Neural crest cell (in vitro differentiated cells): Measurements from ENCODE around the gene ANKAR. TPM values are rescaled to one million over a fixed set of nuclear protein-coding genes. Genes with fewer than 3 reads are reported as not detected.

Experiments used
- DNase-seq: peaks from one replicate; pipeline ENCODE4 v3.0.0; 2021; ENCODE audit warnings: low read depth, mixed read lengths, low spot score
- H3K27ac Mint-ChIP-seq: one replicate; pipeline ENCODE4 v1.8.0; 2021; ENCODE audit warnings: mild to moderate bottlenecking, mixed read lengths; ENCODE audit not compliant: unreplicated experiment
- H3K27me3 Mint-ChIP-seq: 2 replicates; pipeline ENCODE4 v1.8.0; 2021; ENCODE audit warnings: low read depth, mild to moderate bottlenecking, mixed read lengths
- H3K36me3 Mint-ChIP-seq: 2 replicates; pipeline ENCODE4 v1.8.0; 2021; ENCODE audit warnings: low read depth, mild to moderate bottlenecking, mixed read lengths
- H3K4me1 Mint-ChIP-seq: 2 replicates; pipeline ENCODE4 v1.8.0; 2021; ENCODE audit warnings: mixed read lengths
- H3K4me3 Mint-ChIP-seq: one replicate; pipeline ENCODE4 v1.8.0; 2021; ENCODE audit warnings: mild to moderate bottlenecking, mixed read lengths
- H3K9me3 Mint-ChIP-seq: 2 replicates; pipeline ENCODE4 v1.8.0; 2021; ENCODE audit warnings: mixed read lengths
- CTCF ChIP-seq: fragments of 200-600 bp; sonication (generic); conservative IDR thresholded peaks from 2 replicates; pipeline ENCODE4 v1.5.0; 2021; ENCODE audit warnings: antibody characterized with exemption, mild to moderate bottlenecking
- total RNA-seq: library from RNA; stranded (reverse); gene quantifications from 2 replicates; pipeline ENCODE4 v1.2.1, GENCODE V29; 2021

ANKAR gene
- total RNA-seq, 1 donor from 2014 or later, result 3.0 TPM

DNA sequence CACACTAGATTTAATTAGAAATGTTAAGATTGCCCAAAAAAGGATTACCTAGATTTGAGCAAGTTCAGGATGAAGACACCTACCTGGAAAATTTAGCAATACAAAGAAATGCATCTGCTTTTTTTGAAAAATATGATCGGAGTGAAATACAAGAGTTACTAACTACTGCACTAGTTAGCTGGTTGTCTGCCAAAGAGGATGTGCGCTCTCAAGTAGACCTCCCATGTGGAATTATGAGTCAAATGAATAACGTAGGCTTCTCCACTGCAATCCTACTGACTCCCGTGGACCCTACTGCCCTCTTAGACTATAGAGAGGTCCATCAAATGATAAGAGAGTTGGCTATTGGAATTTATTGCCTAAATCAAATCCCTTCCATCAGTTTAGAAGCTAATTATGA is 2.0 kb downstream of the ANKAR start:
- Mint-ChIP-seq H3K27me3 (no peaks in the 10 kb centered on the region), H3K4me3 (no peak overlapping the region), H3K9me3 (peaks cover 21% of the 10 kb centered on the region), H3K36me3 (peaks cover 38% of the 10 kb centered on the region), H3K4me1 (peaks cover 20% of the 10 kb centered on the region), H3K27ac (no peak overlapping the region)
- DNase-seq, result no peak
- no peak for TF ChIP-seq CTCF

- DNase-seq, result no peak
- Mint-ChIP-seq H3K36me3 (peaks cover 38% of the 10 kb centered on the region), H3K4me1 (peaks cover 11% of the 10 kb centered on the region), H3K9me3 (peaks cover 21% of the 10 kb centered on the region), H3K27ac (no peak overlapping the region), H3K27me3 (no peaks in the 10 kb centered on the region), H3K4me3 (no peak overlapping the region)
- no peak for TF ChIP-seq CTCF
Measured at GRCh38 chr2:189679226-189679625, 4.8 kb downstream of the ANKAR start.

DNA sequence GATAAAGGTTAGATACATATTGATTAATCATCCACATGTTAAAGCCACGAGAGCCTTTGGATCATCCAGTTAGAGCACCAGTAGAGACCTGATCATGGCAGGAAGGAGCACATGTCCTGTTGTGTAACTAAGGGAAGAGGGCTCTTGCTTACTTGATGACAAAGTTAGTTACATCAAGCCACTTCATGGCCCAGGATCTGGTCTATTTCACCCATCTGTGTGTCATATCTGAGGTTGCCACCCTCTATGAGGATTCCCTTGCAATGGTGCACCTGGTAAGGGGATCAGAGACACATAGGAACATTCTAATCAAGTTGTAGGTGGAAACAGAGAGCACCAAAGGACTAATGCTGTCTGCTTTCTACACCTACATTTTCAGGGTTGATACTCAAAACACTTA is 6.7 kb downstream of the ANKAR start:
- no peak overlapping the region for H3K27ac Mint-ChIP-seq
- no peak for TF ChIP-seq CTCF
- no peaks in the 10 kb centered on the region for H3K27me3 Mint-ChIP-seq
- peaks cover 18% of the 10 kb centered on the region for H3K9me3 Mint-ChIP-seq
- no peak overlapping the region for H3K4me3 Mint-ChIP-seq
- H3K36me3 Mint-ChIP-seq, result peaks cover 32% of the 10 kb centered on the region
- H3K4me1 Mint-ChIP-seq, result no peaks in the 10 kb centered on the region
- no peak for DNase-seq

DNA sequence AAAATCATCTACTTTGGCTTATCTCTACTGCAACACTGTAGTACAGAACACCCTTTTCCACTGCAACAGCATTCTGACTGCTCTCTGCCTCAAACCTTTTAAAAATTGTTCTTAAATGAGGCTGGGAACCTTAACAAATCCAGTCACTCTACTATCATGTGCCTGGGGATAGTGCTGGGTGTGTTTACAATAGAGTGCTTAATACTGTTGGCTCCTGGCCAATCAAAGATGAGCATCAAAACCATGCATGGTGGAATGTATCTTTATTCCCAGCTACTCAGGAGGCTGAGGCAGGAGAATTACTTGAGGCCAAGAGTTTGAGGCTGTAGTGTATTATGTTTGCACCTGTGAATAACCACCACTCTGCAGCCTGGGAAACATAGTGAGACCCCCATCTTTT is 7.4 kb downstream of the ANKAR start:
- Mint-ChIP-seq H3K4me1 (no peaks in the 10 kb centered on the region), H3K9me3 (peaks cover 18% of the 10 kb centered on the region)

GRCh38 chr2:189683348-189683747 is 8.9 kb downstream of the ANKAR start:
- Mint-ChIP-seq H3K27me3 (no peaks in the 10 kb centered on the region), H3K4me3 (no peak overlapping the region), H3K4me1 (no peaks in the 10 kb centered on the region), H3K27ac (no peak overlapping the region), H3K36me3 (peaks cover 20% of the 10 kb centered on the region), H3K9me3 (peaks cover 12% of the 10 kb centered on the region)
- TF ChIP-seq CTCF, result no peak
- DNase-seq, result no peak

More for the DNA sequence above, 7.4 kb downstream of the ANKAR start:
- Mint-ChIP-seq H3K4me3 (no peak overlapping the region), H3K27me3 (no peaks in the 10 kb centered on the region), H3K36me3 (peaks cover 32% of the 10 kb centered on the region), H3K27ac (no peak overlapping the region)
- no peak for DNase-seq
- no peak for TF ChIP-seq CTCF

DNA sequence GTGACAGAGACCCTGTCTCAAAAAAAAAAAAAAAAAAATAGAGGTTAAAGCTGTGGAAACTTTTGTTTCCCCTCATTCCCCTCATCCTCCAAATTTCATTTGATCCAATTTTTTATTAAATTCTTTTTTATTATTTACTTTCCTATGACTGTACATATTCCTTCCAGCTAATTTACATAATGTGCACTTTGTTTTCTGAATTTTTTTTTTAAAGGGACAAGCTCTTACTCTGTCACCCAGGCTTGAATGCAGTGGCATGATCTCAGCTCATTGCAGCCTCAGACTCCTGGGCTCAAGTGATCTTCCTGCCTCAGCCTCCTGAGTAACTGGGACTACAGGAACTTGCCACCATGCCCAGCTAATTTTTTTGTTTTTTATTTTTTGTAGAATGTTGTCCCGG is 10.3 kb downstream of the ANKAR start:
- DNase-seq, result no peak
- TF ChIP-seq CTCF, result no peak
- peaks cover 7% of the 10 kb centered on the region for H3K36me3 Mint-ChIP-seq

More for the DNA sequence above, 10.3 kb downstream of the ANKAR start:
- H3K27me3 Mint-ChIP-seq, result no peaks in the 10 kb centered on the region
- no peak overlapping the region for H3K27ac Mint-ChIP-seq
- H3K4me1 Mint-ChIP-seq, result no peaks in the 10 kb centered on the region
- no peaks in the 10 kb centered on the region for H3K9me3 Mint-ChIP-seq
- no peak overlapping the region for H3K4me3 Mint-ChIP-seq
